Colon (tissue), 2 donors: Measurements from ENCODE around the gene NME1.

Source experiments
- FAIRE-seq: peaks from 2 replicates; lab custom pipeline; 2012; peaks lifted over from hg19 to GRCh38; lab: Jason Lieb, UNC
- donor health status: control.
- donor health status: control.

Gene NME1

DNA sequence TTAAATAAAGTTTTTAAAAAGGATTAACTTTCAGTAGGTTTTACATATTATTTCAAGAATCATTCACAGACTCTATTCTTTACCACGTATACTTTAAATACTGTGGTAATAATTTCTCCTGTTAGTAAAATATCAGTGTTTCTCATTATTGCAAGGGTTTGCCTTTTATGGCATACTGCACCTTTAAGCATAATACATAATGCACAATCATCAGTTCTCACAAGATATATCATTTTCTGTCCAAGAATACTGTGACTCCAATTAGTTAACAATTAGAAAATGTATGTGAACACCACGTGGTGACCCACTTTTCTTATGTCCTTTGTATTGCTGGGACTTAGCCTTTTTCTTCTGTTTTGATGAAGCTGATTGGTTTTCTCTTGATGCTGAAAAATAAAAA lies 38.5 kb downstream of the NME1 start:
- FAIRE-seq, result no peak

DNA sequence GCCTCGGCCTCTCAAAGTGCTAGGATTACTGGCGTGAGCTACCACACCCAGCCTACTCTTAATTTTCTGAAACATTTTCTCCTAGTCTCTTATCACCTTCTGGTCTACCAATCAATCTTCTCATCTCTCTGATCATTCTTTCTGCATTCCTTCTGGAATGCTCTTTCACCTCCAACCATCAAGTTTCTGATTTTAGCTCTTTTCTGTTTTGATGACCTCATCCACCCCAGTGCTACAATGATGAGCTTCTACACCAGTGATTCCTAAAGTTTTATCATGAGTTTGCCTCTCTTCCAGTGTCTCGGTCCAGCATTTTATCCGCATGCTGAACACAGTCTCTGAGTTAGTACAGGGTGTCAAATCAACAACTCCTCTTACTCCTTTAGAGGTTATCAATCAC lies 44.4 kb downstream of the NME1 start:
- FAIRE-seq, result no peak

DNA sequence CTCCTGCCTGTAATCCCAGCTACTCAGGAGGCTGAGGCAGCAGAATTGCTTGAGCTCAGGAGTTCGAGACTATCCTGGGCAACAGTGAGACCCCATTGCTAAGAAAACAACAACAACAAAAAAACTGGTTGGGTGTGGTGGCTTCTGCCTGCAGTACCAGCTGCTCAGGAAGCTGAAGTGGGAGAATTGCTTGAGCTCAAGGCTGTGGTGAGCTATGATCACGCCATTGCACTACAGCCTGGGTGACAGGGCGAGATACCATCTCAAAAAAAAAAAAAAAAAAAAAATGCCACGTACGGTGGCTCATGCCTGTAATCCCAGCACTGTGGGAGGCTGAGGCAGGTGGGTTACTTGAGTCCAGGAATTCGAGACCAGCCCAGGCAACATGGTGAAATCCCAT lies 46.9 kb downstream of the NME1 start:
- FAIRE-seq, result no peak

DNA sequence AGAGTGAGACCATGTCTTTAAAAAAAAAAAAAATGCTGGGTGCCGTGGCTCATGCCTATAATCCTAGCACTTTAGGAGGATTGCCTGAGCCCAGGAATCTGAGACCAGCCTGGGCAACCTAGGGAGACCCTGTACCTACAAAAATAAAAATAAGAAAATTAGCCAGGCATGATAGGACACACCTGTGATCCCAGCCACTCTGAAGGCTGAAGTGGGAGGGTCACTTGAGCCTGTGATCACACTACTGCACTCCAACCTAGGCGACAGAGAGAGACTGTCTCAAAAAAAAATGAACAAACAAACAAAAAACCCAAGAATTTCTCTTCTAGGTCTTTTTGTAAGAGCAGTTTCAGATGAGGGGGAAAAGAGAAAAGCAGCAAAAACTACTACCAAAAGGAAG lies 47.5 kb downstream of the NME1 start:
- FAIRE-seq, result no peak

DNA sequence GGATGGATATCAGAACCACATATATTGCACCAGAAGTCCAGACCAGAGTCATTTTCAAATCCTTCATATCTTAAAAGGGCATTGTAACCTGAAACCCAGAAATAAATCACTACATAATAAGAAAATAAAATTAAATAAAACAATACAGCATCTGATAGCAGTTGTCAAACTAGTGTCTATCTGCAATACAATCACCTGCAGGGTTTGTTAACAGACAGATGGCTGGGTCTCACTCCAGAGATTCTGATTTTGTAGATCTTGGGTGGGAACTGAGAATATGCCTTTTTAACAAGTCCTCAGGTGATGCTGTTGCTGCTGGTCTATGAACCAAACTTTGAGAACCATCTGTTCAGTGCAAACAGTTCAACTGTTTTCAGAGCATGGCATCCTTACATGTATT lies 50.5 kb downstream of the NME1 start:
- no peak for FAIRE-seq
